GM18870 (cell line): ENCODE measurements around the gene ARRB1.
"Not testable (repeated sequence)": the region's sequence is repeated elsewhere in the genome, so short reads cannot be mapped to it uniquely, and the experiment has no call there.

Experiments
- ATAC-seq: cut with Tn5 transposase; IDR thresholded peaks from one replicate; pipeline ENCODE4 v1.9.1; 2021; ENCODE audit warnings: moderate library complexity; ENCODE audit not compliant: unreplicated experiment

ARRB1 gene

DNA sequence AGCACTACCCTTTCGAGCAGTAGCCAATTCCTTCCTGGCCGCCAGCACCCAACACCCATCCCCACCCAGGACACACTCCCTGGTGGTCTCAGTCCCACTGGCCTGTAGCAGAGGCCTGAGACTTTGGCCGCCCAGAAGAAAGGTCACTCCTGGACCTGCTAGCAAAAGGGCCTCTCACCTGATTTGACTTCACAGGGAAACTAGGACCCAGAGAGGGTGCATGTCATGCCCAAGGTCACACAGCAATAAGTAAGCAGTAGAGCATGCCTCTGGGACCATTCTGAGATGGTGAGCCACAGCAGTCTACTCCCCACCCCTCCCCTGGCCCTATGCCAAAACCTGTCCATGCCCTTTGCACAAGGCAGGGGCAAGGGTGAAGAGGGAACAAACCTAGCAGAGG lies 7.3 kb downstream of the ARRB1 start:
- no peak for ATAC-seq

GRCh38 chr11:75342966-75343870 lies 8.2 kb downstream of the ARRB1 start:
- no peak for ATAC-seq

DNA sequence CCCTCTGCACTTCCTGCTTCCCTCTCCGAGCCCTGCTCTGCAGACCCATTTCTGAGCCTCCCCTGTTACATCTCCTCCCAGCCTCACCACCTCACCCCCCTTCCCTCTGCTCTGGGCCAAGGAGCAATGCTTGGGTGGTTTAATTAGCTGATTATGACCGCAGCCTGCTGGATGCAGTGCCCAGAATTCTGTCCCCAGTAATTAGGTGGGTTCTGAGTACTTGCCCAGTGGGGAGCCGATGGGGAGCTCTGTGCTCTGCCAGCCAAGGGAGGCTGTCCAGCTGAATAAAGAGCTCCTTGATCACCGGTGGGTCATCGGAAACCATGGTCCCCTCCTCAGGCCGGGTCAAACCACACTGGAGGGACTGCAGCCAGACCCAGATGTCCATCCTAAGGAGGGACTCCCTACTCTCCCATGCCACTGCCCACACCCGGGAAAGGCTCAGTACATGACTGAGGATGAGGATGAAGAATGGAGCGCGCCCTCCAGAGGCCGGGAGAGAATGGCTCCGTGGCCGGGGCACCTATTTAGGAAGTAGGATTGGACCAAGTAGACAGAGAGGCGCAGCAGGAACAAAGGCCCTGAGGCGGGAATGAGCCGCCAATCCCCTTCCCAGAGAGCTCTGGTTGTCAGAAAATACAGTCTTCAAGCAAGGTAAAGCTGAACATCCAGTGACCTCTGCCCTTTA lies 9.1 kb downstream of the ARRB1 start:
- no peak for ATAC-seq

- no peak for ATAC-seq
Measured at GRCh38 chr11:75341612-75342011, 9.8 kb downstream of the ARRB1 start.

DNA sequence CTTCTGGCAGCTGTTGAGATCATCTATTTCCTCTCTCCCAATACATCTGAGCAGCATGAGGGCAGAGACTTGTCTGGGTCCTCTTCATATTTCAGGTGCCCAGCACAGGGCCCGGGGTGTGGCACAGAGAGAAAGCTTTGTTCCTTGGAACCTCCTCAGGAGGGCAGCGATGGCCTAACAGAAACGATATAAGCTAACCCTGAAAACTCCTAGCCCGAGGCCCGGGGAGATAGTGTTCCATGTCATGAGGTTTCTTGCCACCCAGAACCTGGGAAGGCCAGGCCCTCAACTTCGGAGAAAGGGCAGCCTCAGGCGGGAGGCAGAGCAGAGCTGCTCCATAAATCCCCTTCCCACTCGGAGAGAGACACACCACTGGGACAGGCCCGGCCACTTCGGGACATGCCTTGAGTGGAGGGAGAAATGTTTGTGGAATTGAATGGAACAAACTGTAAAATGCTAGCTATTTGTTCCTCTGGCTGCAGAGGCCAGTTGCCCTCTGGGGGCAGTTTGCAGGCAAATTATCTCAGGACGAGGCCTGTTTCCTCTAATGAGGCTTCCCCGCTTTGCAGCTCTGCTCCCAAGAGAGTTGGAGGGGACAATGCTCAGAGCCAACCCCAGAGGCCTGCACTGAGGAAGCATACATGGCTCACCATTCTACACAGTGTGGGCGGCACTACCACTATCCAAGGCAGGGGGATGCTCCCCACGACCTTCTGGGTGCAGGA lies 11.6 kb downstream of the ARRB1 start:
- ATAC-seq = no peak

DNA sequence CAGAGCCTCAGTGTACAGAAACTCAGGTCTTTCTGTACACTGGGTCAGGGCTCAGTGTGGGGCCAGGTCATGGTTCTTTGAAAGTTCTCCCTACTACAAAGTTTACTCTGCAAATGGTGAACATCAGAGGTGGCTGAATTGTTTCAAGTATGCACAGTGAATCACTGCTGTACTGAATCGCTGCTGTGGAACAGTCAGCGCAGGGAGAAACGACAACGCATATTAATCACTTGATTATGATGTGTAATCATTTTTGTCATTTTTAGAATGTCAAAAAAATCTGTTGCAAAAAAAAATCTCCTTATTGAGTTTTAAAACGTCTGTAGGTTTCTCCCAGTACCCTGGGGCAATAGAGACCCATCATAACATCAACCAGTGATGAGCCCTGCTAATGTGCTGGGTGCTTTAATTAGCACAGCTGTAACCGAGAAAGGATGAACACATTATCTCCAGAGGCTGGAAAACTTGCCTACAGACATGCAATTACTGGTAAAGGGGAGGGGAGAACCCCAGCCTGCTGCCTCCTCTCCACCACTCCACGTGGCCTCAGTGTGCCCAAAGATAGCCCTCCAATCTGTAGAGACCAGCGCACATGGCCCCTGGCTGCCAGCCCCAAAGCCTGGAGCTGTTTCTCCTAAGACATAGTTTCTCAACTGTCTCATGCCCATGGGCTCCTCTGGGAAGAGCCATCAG lies 12.8 kb downstream of the ARRB1 start:
- ATAC-seq = no peak

DNA sequence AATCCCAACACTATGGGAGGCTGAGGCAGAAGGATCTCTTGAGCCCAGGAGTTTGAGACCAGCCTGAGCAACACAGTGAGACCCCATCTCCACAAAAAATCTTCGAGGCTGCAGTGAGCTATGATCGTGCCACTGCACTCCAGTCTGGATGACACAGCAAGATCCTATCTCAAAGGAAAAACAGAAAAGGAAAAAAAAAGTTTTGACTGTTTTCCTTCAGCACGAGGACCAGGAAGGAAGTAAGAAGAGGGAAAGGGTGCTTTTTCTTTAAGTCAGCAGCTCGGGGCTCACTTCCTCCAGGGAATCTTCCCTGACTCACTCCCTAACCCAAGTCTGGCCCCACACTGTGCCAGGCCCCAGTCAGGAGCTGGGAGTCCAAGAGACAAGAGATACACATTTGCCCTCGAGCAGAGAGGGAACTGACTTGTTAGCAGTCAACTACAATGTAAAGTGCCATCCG lies 14.2 kb downstream of the ARRB1 start:
- ATAC-seq = no peak

DNA sequence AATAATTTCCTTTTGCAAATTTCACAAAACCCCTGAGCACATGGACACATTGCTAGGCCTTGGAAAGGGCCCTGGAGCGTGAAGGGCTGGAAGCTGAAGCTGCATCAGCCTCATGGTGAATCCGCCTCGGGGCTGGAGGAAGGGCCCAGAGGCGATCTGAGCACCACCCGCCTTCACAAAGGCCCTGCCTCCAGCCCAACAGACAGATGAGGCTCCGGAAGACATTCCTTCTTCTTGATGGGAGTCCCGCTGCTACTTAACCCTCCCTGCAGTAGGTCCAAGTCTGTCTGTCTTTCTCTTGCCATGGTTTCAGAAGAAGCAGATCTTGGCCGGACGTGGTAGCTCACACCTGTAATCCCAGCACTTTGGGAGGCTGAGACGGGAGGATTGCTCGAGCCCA lies 16.5 kb downstream of the ARRB1 start:
- ATAC-seq = no peak

DNA sequence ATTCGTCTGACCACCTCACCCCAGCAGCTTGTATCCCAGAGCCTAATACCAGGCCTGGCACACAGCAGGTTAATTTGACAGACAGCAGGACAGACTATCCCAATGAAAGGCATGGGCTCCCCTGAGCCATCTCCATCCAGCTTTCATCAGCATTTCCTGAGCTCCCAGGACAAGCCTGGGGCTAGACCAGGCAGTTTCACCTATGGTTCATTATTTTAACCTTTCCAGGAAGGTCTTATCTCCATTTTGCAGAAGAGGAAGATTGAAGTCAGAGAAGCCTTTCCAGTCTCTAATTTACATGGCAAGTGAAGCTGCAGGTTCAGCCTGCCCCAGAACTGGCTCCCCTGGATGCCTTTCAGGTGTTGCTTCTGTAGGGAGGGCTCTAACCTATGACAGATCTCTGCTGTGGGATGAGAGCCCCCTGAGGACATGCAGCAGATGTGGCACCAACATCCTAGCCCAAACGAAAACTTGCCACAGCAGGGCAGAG lies 17.0 kb downstream of the ARRB1 start:
- ATAC-seq = no peak

- no peak for ATAC-seq
Measured at GRCh38 chr11:75333807-75334140, 17.7 kb downstream of the ARRB1 start.

DNA sequence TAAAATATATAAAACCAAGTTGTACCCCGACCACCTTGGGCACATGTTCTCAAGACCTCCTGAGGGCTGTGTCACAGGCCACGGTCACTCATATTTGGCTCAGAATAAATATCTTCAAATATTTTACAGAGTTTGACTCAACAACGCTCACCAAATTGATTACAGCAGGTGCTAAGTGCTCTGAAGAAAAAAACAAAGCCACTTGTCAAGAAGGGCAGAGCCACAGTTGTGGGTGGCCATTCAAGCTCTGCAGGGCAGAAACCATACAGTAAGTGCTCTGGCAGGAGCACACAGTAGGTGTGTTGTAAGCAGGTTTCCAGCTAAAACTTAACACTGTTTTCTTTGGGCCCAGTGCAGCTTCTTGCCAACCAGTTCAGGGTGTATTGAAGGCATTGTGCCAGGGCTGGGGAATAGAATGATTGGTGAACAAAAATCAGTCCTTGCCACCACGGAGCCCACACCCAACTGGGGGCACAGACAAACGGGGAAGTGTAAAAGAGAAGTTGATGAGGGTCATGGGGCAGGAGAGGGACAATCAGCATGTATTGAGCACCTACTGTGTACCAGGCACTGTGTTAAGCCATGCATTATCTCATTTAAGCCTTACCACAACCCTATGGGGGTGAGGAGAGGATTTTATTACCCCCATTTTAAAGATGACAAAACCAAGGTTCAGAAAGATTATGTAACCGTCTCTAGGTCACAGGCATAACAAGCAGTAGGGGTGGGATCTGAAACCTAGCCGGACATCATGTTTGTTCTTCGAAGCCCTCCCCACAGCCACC lies 18.2 kb downstream of the ARRB1 start:
- ATAC-seq = no peak

DNA sequence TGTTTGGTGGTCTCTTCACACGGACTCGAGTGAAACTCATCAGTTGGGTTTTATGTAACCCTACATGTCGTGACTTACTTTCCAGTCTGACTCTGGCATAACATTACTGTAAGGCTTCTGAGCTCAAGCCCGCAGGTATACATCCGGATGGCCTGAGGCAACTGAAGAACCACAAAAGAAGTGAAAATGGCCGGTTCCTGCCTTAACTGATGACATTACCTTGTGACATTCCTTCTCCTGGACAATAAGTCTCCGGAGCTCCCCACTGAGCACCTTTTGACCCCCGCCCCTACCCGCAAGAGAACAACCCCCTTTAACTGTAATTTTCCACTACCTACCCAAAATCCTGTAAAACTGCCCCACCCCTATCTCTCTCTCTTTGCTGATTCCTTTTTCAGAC lies 19.7 kb downstream of the ARRB1 start:
- ATAC-seq = not testable (repeated sequence)

DNA sequence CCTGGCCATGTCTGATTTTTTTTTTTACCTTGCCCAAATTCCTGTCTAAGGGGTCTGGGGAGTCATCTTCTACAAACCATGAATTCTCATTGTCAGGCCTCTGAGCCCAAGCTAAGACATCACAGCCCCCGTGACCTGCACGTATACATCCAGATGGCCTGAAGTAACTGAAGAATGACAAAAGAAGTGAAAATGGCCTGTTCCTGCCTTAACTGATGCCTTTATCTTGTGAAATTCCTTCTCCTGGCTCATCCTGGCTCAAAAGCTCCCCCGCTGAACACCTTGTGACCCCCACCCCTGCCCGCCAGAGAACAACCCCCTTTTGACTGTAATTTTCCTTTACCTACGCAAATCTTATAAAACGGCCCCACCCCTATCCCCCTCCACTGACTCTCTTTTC lies 20.2 kb downstream of the ARRB1 start:
- not testable (repeated sequence) for ATAC-seq

DNA sequence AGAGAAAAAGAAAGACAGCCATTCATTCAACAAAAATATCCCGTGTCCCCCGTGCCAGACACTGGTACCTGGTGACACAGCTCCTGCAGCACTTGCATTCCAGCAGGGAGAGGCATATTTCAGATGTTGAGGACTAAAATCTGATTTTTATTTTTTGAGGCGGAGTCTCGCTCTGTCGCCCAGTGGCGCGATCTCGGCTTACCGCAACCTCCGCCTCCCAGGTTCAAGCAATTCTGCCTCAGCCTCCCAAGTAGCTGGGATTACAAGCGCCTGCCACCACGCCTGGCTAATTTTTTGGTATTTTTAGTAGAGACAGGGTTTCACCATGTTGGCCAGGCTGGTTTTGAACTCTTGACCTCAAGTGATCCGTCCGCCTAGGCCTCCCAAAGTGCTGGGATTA lies 20.6 kb downstream of the ARRB1 start:
- not testable (repeated sequence) for ATAC-seq

- ATAC-seq = no peak
Measured at GRCh38 chr11:75330291-75330690, 21.2 kb downstream of the ARRB1 start.

- ATAC-seq = no peak
Measured at GRCh38 chr11:75328426-75329277, 22.8 kb downstream of the ARRB1 start.

GRCh38 chr11:75326439-75326810 lies 25.0 kb downstream of the ARRB1 start:
- no peak for ATAC-seq

DNA sequence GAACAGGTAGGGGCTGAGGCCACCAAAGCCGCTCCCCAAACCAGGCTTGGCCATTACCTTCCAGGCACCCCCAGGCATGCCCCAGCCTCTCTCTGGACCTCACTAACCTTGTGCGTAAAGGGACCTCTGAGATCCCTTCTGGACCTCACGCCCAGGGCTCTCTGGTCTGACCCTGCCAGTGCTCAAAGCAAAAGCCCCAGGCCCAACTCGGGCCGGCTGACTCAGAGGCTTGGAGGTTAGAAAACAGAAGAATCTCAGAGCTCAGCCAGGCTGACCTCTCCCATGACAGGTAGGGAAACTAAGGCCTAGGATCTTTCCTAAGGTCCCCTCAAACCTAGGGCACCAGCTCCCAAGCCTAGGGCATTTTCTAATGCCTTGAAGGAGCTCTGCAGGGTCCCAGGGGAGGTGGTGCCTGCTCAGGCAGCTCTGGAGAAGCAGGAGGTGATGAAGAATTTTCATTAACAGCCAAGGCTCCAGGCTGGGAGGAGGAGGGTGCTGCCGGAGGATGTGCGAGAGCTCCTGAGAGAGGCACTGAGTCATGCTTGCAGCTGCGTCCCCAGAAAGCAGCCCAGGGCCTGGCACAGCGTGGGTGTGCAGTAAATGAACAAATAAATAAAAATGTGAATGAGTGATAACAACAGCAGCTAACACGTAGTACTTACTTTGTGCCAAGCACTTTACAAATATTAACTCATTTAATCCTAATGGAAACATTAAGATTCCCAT lies 25.6 kb downstream of the ARRB1 start:
- ATAC-seq = no peak

GRCh38 chr11:75324740-75325139 lies 26.7 kb downstream of the ARRB1 start:
- ATAC-seq = no peak
